PFSK-1 (cell line): ENCODE results near the gene BATF3.
A peak's percentile ranks its signal among the peaks of the same experiment; 100 is the strongest.

Source experiments
- FOXP2 ChIP-seq: optimal IDR thresholded peaks from 2 replicates; pipeline ENCODE3; 2011; ENCODE audit warnings: borderline replicate concordance, control low read depth, inconsistent platforms; ENCODE audit not compliant: insufficient read depth; ENCODE audit errors: extremely low read length, extremely low read depth
- POLR2AphosphoS5 ChIP-seq: IDR thresholded peaks from 2 replicates; pipeline ENCODE4 v1.6.1; 2012; ENCODE audit warnings: low read depth, mild to moderate bottlenecking, control low read depth, low read length, moderate library complexity
- REST ChIP-seq, 2 experiments: IDR thresholded peaks; 2 replicates each; pipeline versions ENCODE4 v1.6.1 to v1.8.0; 2011 to 2012; ENCODE audit warnings: low read depth in 2 of 2, low read length in 2 of 2, control low read depth in 1 of 2, inconsistent platforms in 1 of 2, mild to moderate bottlenecking in 1 of 2, moderate library complexity in 1 of 2; ENCODE audit not compliant: insufficient read depth in 1 of 2
- SIN3A ChIP-seq: IDR thresholded peaks from 2 replicates; pipeline ENCODE4 v1.6.1; 2012; ENCODE audit warnings: mild to moderate bottlenecking, low read length, moderate library complexity, borderline replicate concordance; ENCODE audit not compliant: insufficient read depth
- TAF1 ChIP-seq: IDR thresholded peaks from 2 replicates; pipeline ENCODE4 v1.6.1; 2012; ENCODE audit warnings: low read length, control low read depth, borderline replicate concordance; ENCODE audit not compliant: insufficient read depth

The BATF3 gene

GRCh38 chr1:212655668-212656440 is 43.8 kb downstream of the BATF3 start:
- TF ChIP-seq FOXP2: peak; percentile 72
- no peak for TF ChIP-seq REST (IDR thresholded peaks at IDR 0.05; ENCODE audit: insufficient read depth in 1 of 2, low read depth in 2 of 2, low read length in 2 of 2)
- TF ChIP-seq SIN3A: no peak
- TF ChIP-seq TAF1: no peak
- TF ChIP-seq POLR2AphosphoS5: no peak

GRCh38 chr1:212652609-212653008 is 47.0 kb downstream of the BATF3 start:
- TF ChIP-seq POLR2AphosphoS5: no peak
- TF ChIP-seq TAF1: no peak
- TF ChIP-seq REST (IDR thresholded peaks at IDR 0.05; ENCODE audit: insufficient read depth in 1 of 2, low read depth in 2 of 2, low read length in 2 of 2): no peak
- no peak for TF ChIP-seq SIN3A
- no peak for TF ChIP-seq FOXP2

- no peak for TF ChIP-seq TAF1
- no peak for TF ChIP-seq POLR2AphosphoS5
- no peak for TF ChIP-seq SIN3A
- TF ChIP-seq REST (IDR thresholded peaks at IDR 0.05; ENCODE audit: insufficient read depth in 1 of 2, low read depth in 2 of 2, low read length in 2 of 2): no peak
- TF ChIP-seq FOXP2: no peak
Measured at GRCh38 chr1:212651977-212652376, 47.7 kb downstream of the BATF3 start.

GRCh38 chr1:212651521-212651920 is 48.1 kb downstream of the BATF3 start:
- TF ChIP-seq SIN3A (no peak), FOXP2 (no peak)

GRCh38 chr1:212650228-212650627 is 49.4 kb downstream of the BATF3 start:
- TF ChIP-seq REST (IDR thresholded peaks at IDR 0.05; ENCODE audit: insufficient read depth in 1 of 2, low read depth in 2 of 2, low read length in 2 of 2) (no peak), SIN3A (no peak), FOXP2 (no peak), POLR2AphosphoS5 (no peak), TAF1 (no peak)
